HG03565 (cell line): ENCODE measurements around the gene ATP6V1B1.
"Not testable (repeated sequence)": the region's sequence is repeated elsewhere in the genome, so short reads cannot be mapped to it uniquely, and the experiment has no call there.

Experiments used
- ATAC-seq: cut with Tn5 transposase; IDR thresholded peaks from one replicate; pipeline ENCODE4 v1.9.1; 2021; ENCODE audit warnings: mild to moderate bottlenecking, moderate library complexity; ENCODE audit not compliant: unreplicated experiment

Gene ATP6V1B1

GRCh38 chr2:71004857-71005256 lies 69.2 kb downstream of the ATP6V1B1 start:
- no peak for ATAC-seq

GRCh38 chr2:71005271-71006202 lies 69.8 kb downstream of the ATP6V1B1 start:
- no peak for ATAC-seq

GRCh38 chr2:71006323-71006722 lies 70.6 kb downstream of the ATP6V1B1 start:
- ATAC-seq, result no peak

- no peak for ATAC-seq
Observed at GRCh38 chr2:71006955-71007799, 71.5 kb downstream of the ATP6V1B1 start.

GRCh38 chr2:71008342-71008741 lies 72.6 kb downstream of the ATP6V1B1 start:
- no peak for ATAC-seq

GRCh38 chr2:71011786-71012185 lies 76.1 kb downstream of the ATP6V1B1 start:
- not testable (repeated sequence) for ATAC-seq
